Fibroblast of lung (primary cell): ENCODE results near the gene CLPTM1. TPM values are rescaled to one million over a fixed set of nuclear protein-coding genes. Genes with fewer than 3 reads are reported as not detected.

ENCODE experiments used
- DNase-seq, 2 donors: peaks; one replicate each; pipeline versions ENCODE4 v3.0.0 to v3.0.0-alpha.2; 2010; ENCODE audit warnings: low read depth in 2 of 2
- H2AFZ ChIP-seq: 2 replicates; pipeline ENCODE4 v1.5.1; 2012; ENCODE audit warnings: low read length, control low read depth, inconsistent platforms
- H3K27ac ChIP-seq: 2 replicates; pipeline ENCODE4 v1.5.1; 2011; ENCODE audit warnings: low read length, control low read depth; ENCODE audit not compliant: insufficient read depth
- H3K27me3 ChIP-seq: 2 replicates; pipeline ENCODE4 v1.5.1; 2011; ENCODE audit warnings: mild to moderate bottlenecking, low read length; ENCODE audit not compliant: control insufficient read depth, insufficient read depth
- H3K36me3 ChIP-seq: 2 replicates; pipeline ENCODE4 v1.5.1; 2011; ENCODE audit warnings: low read length; ENCODE audit not compliant: control insufficient read depth, insufficient read depth
- H3K4me1 ChIP-seq: 2 replicates; pipeline ENCODE4 v1.5.1; 2011; ENCODE audit warnings: low read length; ENCODE audit not compliant: control insufficient read depth, insufficient read depth; ENCODE audit errors: extremely low read depth
- H3K4me2 ChIP-seq: 2 replicates; pipeline ENCODE4 v1.5.1; 2011; ENCODE audit warnings: low read length, control low read depth; ENCODE audit not compliant: insufficient read depth; ENCODE audit errors: extremely low read depth
- H3K4me3 ChIP-seq, 4 experiments: fragments of 200-600 bp in 1 of 4; sonication (generic) in 1 of 4; replicated peaks in 1 of 4; 2 replicates each; pipeline ENCODE4 v1.5.1; 2011 to 2016; ENCODE audit warnings: low read length in 4 of 4, low read depth in 3 of 4, mild to moderate bottlenecking in 3 of 4, control low read depth in 2 of 4, inconsistent platforms in 1 of 4, mixed read lengths in 1 of 4; ENCODE audit not compliant: insufficient read depth in 1 of 4; ENCODE audit errors: control extremely low read depth in 1 of 4
- H3K79me2 ChIP-seq: 2 replicates; pipeline ENCODE4 v1.5.1; 2012; ENCODE audit warnings: mild to moderate bottlenecking, low read length, inconsistent platforms; ENCODE audit not compliant: control insufficient read depth, insufficient read depth
- H3K9ac ChIP-seq: 2 replicates; pipeline ENCODE4 v1.5.1; 2011; ENCODE audit warnings: mild to moderate bottlenecking, low read length, control low read depth; ENCODE audit not compliant: insufficient read depth
- H3K9me3 ChIP-seq: 2 replicates; pipeline ENCODE4 v1.5.1; 2012; ENCODE audit warnings: low read depth, low read length; ENCODE audit not compliant: control insufficient read depth, insufficient read depth
- H4K20me1 ChIP-seq: 2 replicates; pipeline ENCODE4 v1.5.1; 2011; ENCODE audit warnings: low read length; ENCODE audit not compliant: control insufficient read depth, insufficient read depth; ENCODE audit errors: extremely low read depth
- CTCF ChIP-seq, 2 donors: IDR thresholded peaks in 1 of 2; conservative IDR thresholded peaks in 1 of 2; 1 replicate in 1 of 2; 2 replicates in 1 of 2; pipeline ENCODE4 v1.5.1; 2011 to 2012; ENCODE audit warnings: low read length in 2 of 2, control low read depth in 1 of 2, inconsistent platforms in 1 of 2, low read depth in 1 of 2, mild to moderate bottlenecking in 1 of 2
- EZH2 ChIP-seq: IDR thresholded peaks from 2 replicates; pipeline ENCODE4 v1.5.1; 2012; ENCODE audit warnings: low read length, control low read depth, mild to moderate bottlenecking; ENCODE audit errors: missing control alignments
- polyA plus RNA-seq, 2 donors: library from polyadenylated mRNA; depleted of rRNA in 1 of 2; stranded (reverse) in 1 of 2; unstranded in 1 of 2; fragments of >200 nt; gene quantifications; 2 replicates each; pipeline ENCODE4 v1.2.1, GENCODE V29; 2011 to 2012; ENCODE audit warnings: missing spikeins in 1 of 2
- total RNA-seq: library from RNA; depleted of rRNA; stranded (reverse); fragments of >200 nt; gene quantifications from 2 replicates; pipeline ENCODE4 v1.2.1, GENCODE V29; 2014

CLPTM1 gene
- total and polyA plus RNA-seq, 2 donors (not counting 1 experiment from before 2014, with no cell fraction given) = 46.7 to 54.4 TPM

- peak; percentile 63 to 76 for DNase-seq
- no peak overlapping the region for H2AFZ ChIP-seq
Measured at GRCh38 chr19:45016388-45017314, 61.5 kb downstream of the CLPTM1 start.

GRCh38 chr19:45019187-45019586, 64.0 kb downstream of the CLPTM1 start:
- H3K79me2 ChIP-seq = no peaks in the 10 kb centered on the region
- no peak overlapping the region for H3K27ac ChIP-seq
- H3K27me3 ChIP-seq = no peaks in the 10 kb centered on the region
- no peak overlapping the region for H3K4me3 ChIP-seq
- no peaks in the 10 kb centered on the region for H3K9me3 ChIP-seq
- no peak overlapping the region for H2AFZ ChIP-seq
- no peaks in the 10 kb centered on the region for H3K4me1 ChIP-seq
- no peak for TF ChIP-seq EZH2
- no peak for TF ChIP-seq CTCF (conservative IDR thresholded peaks at IDR 0.05 in 1 of 2, IDR thresholded peaks at IDR 0.05 in 1 of 2; ENCODE audit: low read depth in 1 of 2, low read length in 2 of 2)
- H3K4me2 ChIP-seq = no peak overlapping the region
- H3K36me3 ChIP-seq = no peaks in the 10 kb centered on the region
- H3K9ac ChIP-seq = no peak overlapping the region
- DNase-seq = no peak
- no peaks in the 10 kb centered on the region for H4K20me1 ChIP-seq

More at GRCh38 chr19:45016388-45017314, 61.5 kb downstream of the CLPTM1 start:
- Histone ChIP-seq H3K4me3 (no peak overlapping the region), H3K4me1 (no peaks in the 10 kb centered on the region), H3K9ac (no peak overlapping the region), H3K79me2 (no peaks in the 10 kb centered on the region), H3K27me3 (no peaks in the 10 kb centered on the region), H3K4me2 (no peak overlapping the region), H3K27ac (no peak overlapping the region), H3K36me3 (no peaks in the 10 kb centered on the region), H4K20me1 (no peaks in the 10 kb centered on the region), H3K9me3 (no peaks in the 10 kb centered on the region)
- TF ChIP-seq CTCF (conservative IDR thresholded peaks at IDR 0.05 in 1 of 2, IDR thresholded peaks at IDR 0.05 in 1 of 2; ENCODE audit: low read depth in 1 of 2, low read length in 2 of 2) (peak; percentile 66 to 73), EZH2 (no peak)

GRCh38 chr19:45020071-45020470, 64.9 kb downstream of the CLPTM1 start:
- TF ChIP-seq CTCF (conservative IDR thresholded peaks at IDR 0.05 in 1 of 2, IDR thresholded peaks at IDR 0.05 in 1 of 2; ENCODE audit: low read depth in 1 of 2, low read length in 2 of 2) = no peak
- TF ChIP-seq EZH2 = no peak
- Histone ChIP-seq H3K9ac (no peak overlapping the region), H3K4me1 (no peaks in the 10 kb centered on the region), H2AFZ (no peak overlapping the region), H3K4me3 (no peak overlapping the region), H3K27ac (no peak overlapping the region), H3K79me2 (no peaks in the 10 kb centered on the region), H3K27me3 (no peaks in the 10 kb centered on the region), H4K20me1 (no peaks in the 10 kb centered on the region), H3K4me2 (no peak overlapping the region), H3K36me3 (no peaks in the 10 kb centered on the region), H3K9me3 (no peaks in the 10 kb centered on the region)
- DNase-seq = no peak
